Nephron (organoid): ENCODE measurements around the gene MFSD1.

Source experiments
- H3K27ac Mint-ChIP-seq, 3 experiments: 2 replicates each; pipeline ENCODE4 v1.8.0; 2020; ENCODE audit warnings: mixed read lengths in 3 of 3, mild to moderate bottlenecking in 2 of 3, moderate library complexity in 1 of 3
- H3K27me3 Mint-ChIP-seq: 2 replicates; pipeline ENCODE4 v1.8.0; 2021; ENCODE audit warnings: low read depth, mild to moderate bottlenecking, moderate library complexity, mixed read lengths
- H3K36me3 Mint-ChIP-seq: 2 replicates; pipeline ENCODE4 v1.8.0; 2020; ENCODE audit warnings: low read depth, mixed read lengths
- H3K4me1 Mint-ChIP-seq: 2 replicates; pipeline ENCODE4 v1.8.0; 2020; ENCODE audit warnings: mixed read lengths
- H3K4me3 Mint-ChIP-seq, 3 experiments: 2 replicates each; pipeline ENCODE4 v1.8.0; 2020; ENCODE audit warnings: mild to moderate bottlenecking in 3 of 3, mixed read lengths in 3 of 3, moderate library complexity in 2 of 3
- H3K9me3 Mint-ChIP-seq: 2 replicates; pipeline ENCODE4 v1.8.0; 2020; ENCODE audit warnings: mixed read lengths
- TF ChIP-seq, protein P1 (sequence below), 3 experiments: fragments of 200-600 bp; sonication (generic); IDR thresholded peaks; one replicate each; pipeline ENCODE4 v1.5.0; 2021; ENCODE audit warnings: antibody characterized with exemption in 3 of 3; ENCODE audit not compliant: unreplicated experiment in 3 of 3

Gene MFSD1

DNA sequence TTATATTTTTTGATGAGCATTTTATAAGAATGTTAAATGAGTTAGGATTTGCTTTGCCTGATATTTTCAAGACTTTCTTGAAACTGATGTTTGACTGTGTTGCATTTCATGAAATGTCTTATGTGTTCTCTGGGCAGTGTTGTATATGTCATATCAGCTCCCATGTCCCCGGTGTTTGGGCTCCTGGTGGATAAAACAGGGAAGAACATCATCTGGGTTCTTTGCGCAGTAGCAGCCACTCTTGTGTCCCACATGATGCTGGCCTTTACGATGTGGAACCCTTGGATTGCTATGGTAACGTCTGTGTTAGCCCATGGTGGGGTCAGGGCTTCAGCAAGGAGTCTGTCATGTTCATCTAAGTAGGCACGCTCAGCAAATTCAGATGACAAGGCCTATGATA lies 20.0 kb downstream of the MFSD1 start:
- H3K9me3 Mint-ChIP-seq, result no peaks in the 10 kb centered on the region
- peaks cover 21% of the 10 kb centered on the region for H3K36me3 Mint-ChIP-seq
- H3K27ac Mint-ChIP-seq, result no peak overlapping the region
- H3K4me1 Mint-ChIP-seq, result no peaks in the 10 kb centered on the region
- no peak overlapping the region for H3K4me3 Mint-ChIP-seq
- TF ChIP-seq, protein P1, sequence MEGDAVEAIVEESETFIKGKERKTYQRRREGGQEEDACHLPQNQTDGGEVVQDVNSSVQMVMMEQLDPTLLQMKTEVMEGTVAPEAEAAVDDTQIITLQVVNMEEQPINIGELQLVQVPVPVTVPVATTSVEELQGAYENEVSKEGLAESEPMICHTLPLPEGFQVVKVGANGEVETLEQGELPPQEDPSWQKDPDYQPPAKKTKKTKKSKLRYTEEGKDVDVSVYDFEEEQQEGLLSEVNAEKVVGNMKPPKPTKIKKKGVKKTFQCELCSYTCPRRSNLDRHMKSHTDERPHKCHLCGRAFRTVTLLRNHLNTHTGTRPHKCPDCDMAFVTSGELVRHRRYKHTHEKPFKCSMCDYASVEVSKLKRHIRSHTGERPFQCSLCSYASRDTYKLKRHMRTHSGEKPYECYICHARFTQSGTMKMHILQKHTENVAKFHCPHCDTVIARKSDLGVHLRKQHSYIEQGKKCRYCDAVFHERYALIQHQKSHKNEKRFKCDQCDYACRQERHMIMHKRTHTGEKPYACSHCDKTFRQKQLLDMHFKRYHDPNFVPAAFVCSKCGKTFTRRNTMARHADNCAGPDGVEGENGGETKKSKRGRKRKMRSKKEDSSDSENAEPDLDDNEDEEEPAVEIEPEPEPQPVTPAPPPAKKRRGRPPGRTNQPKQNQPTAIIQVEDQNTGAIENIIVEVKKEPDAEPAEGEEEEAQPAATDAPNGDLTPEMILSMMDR (IDR thresholded peaks at IDR 0.05; ENCODE audit: unreplicated experiment in 3 of 3), result no peak
- H3K27me3 Mint-ChIP-seq, result no peaks in the 10 kb centered on the region

DNA sequence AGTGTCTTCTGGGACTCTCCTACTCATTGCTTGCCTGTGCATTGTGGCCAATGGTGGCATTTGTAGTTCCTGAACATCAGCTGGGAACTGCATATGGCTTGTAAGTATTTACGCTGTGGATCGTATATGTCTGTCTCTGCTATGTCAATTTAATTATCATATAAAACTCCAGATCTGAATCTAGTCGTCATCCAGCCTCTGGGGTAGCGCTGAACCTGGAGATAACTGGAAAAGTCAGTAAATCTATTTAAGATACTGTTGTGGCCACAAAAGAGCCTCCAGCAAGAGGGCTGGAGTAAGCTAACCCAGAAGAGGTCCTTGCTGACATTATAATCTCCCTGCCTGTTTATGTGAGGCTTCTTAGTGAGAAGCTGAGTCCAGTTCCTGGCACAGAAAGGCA lies 21.6 kb downstream of the MFSD1 start:
- Mint-ChIP-seq H3K27me3 (no peaks in the 10 kb centered on the region), H3K9me3 (no peaks in the 10 kb centered on the region), H3K4me1 (no peaks in the 10 kb centered on the region), H3K4me3 (no peak overlapping the region), H3K27ac (no peak overlapping the region), H3K36me3 (peaks cover 18% of the 10 kb centered on the region)
- TF ChIP-seq, protein P1 (IDR thresholded peaks at IDR 0.05; ENCODE audit: unreplicated experiment in 3 of 3), result no peak

DNA sequence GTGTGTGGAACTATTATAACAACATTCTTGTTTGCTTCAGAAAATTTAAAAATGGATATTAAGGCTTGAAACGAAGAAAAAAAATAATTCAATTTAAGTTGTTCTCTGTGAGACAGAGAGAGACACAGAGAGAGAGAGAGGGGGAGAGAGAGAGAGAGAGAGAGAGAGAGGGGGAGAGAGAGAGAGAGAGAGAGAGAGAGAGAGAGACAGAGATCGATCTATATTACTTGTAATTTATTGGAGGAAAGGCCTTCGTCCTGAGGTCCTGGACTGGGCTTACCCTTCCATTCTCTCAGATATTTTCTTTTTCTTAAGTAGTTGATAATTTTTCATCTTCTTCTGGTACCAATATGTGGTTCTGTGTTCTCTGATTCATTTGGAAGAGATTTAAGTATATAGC lies 25.9 kb downstream of the MFSD1 start:
- H3K4me3 Mint-ChIP-seq, result no peak overlapping the region
- H3K4me1 Mint-ChIP-seq, result no peaks in the 10 kb centered on the region
- no peaks in the 10 kb centered on the region for H3K27me3 Mint-ChIP-seq
- H3K36me3 Mint-ChIP-seq, result peaks cover 23% of the 10 kb centered on the region
- H3K9me3 Mint-ChIP-seq, result no peaks in the 10 kb centered on the region
- TF ChIP-seq, protein P1 (IDR thresholded peaks at IDR 0.05; ENCODE audit: unreplicated experiment in 3 of 3), result no peak
- H3K27ac Mint-ChIP-seq, result no peak overlapping the region

GRCh38 chr3:158830391-158830790 lies 28.5 kb downstream of the MFSD1 start:
- Mint-ChIP-seq H3K4me3 (no peak overlapping the region), H3K9me3 (no peaks in the 10 kb centered on the region), H3K4me1 (no peaks in the 10 kb centered on the region), H3K27me3 (no peaks in the 10 kb centered on the region), H3K36me3 (peaks cover 12% of the 10 kb centered on the region), H3K27ac (no peak overlapping the region)
- TF ChIP-seq, protein P1 (IDR thresholded peaks at IDR 0.05; ENCODE audit: unreplicated experiment in 3 of 3), result no peak

DNA sequence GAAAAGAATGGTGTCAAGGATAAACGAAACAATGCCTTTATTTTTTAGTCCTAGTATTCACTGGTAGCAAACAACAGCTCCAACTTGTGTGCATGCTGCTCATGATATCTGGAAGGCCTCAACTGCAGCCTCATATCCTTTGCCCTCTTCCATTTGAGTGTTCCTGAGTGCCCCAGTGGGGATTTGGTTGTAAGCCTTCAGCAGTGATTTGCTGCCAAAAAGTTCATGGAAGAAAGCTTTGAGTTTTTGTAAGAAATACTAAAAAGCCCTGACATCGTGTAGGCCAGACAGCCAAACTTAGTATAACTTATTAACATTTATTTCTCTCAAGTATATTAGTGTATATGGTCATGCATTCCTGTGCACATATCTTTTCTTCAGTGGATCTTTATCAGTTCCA lies 30.0 kb downstream of the MFSD1 start:
- no peaks in the 10 kb centered on the region for H3K9me3 Mint-ChIP-seq
- peaks cover 12% of the 10 kb centered on the region for H3K36me3 Mint-ChIP-seq
- H3K27me3 Mint-ChIP-seq, result peaks cover 6% of the 10 kb centered on the region
- TF ChIP-seq, protein P1 (IDR thresholded peaks at IDR 0.05; ENCODE audit: unreplicated experiment in 3 of 3), result no peak
- H3K4me3 Mint-ChIP-seq, result no peak overlapping the region
- no peak overlapping the region for H3K27ac Mint-ChIP-seq
- H3K4me1 Mint-ChIP-seq, result no peaks in the 10 kb centered on the region

DNA sequence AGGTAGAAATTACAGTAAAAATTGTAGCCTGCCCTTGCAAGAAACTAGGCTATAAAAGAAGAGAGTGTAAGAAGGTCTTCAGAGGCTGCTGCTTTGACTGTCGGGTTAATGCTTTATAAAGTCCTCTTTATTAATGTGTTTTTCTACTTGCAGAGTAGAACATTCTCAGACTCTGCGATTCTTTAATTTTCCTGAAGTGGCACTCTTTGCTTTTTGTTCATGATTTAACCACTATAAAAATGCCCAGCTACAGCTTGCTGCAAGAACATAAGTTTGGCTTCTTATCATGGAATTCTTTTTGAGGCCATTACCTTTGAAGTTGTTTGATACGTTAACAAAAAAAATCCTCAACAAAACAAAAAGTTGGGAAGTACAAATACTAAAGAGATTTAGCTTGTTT lies 33.8 kb downstream of the MFSD1 start:
- Mint-ChIP-seq H3K27me3 (peaks cover 17% of the 10 kb centered on the region), H3K4me3 (no peak overlapping the region), H3K36me3 (peaks cover 7% of the 10 kb centered on the region), H3K27ac (no peak overlapping the region), H3K9me3 (no peaks in the 10 kb centered on the region), H3K4me1 (no peaks in the 10 kb centered on the region)
- TF ChIP-seq, protein P1 (IDR thresholded peaks at IDR 0.05; ENCODE audit: unreplicated experiment in 3 of 3), result no peak
